ENCODE data around the gene PPP1R3E. TPM values are rescaled to one million over a fixed set of nuclear protein-coding genes. Genes with fewer than 3 reads are reported as not detected.

Gene PPP1R3E
- total and polyA plus RNA-seq, 2 of the 13 experiments (the other 11 are each of a cell fraction or from before 2014, with no cell fraction given): 16.5 to 26.5 TPM

DNA sequence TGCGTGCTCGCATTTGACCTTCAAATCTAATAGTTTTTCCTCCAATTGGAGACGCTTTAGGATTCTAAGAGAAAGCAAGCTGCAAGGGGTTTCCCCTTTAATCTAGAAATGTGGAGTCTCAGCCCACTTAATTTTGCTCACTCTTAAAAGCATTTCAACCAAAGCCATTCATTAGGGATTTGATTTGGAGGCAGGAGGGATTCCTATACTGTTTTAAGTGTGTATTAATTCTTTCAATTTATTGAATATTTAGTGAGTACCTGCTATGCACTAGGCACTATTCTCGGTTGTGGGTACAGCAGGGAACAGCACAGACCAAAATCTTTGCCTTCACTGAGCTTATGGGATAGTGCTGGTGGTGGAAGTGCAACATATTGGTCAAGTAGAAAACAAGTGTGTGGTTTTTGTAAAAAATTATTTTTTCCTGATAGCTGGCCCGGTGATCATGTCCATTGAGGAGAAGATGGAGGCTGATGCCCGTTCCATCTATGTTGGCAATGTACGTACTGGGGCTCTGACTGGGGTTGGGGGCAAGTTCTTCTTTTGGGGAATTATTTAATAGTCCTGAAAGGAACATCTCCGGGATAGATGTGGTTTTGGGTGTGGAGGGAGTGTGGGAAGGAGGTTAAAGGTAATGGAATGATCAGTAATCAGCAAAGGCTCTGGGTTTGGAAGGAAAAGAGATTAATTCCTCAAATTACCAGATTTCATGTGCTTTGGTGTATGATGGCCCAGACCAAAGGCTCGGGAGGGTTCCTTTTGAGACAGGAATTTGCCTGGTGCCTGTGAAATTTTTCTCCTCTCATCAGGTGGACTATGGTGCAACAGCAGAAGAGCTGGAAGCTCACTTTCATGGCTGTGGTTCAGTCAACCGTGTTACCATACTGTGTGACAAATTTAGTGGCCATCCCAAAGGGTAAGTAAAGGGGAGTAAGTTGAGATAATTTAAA lies 20.2 kb upstream of the PPP1R3E start (continued):
- TF ChIP-seq ZSCAN25 (CRISPR knock-in tag; IDR thresholded peaks at IDR 0.05) (no peak), MEIS1 (CRISPR knock-in tag; IDR thresholded peaks at IDR 0.05; ENCODE audit: borderline replicate concordance) (peak; percentile 24; the same call in 1 of the 2 replicates), RAD21 (CRISPR knock-in tag; IDR thresholded peaks at IDR 0.05) (peak; percentile 29; the same call in 1 of the 2 replicates), U2AF1 (optimal IDR thresholded peaks at IDR 0.05; ENCODE audit: low read depth, low read length) (peak; percentile 28), ZNF225 (CRISPR knock-in tag; IDR thresholded peaks at IDR 0.05) (no peak), SMAD1 (CRISPR knock-in tag; IDR thresholded peaks at IDR 0.05; ENCODE audit: borderline replicate concordance, low read depth) (no peak), RFX3 (CRISPR knock-in tag; IDR thresholded peaks at IDR 0.05) (no peak), SMYD3 (CRISPR knock-in tag; IDR thresholded peaks at IDR 0.05) (no peak), CEBPG (CRISPR knock-in tag; IDR thresholded peaks at IDR 0.05) (0 out of 2 replicates have a peak, but pooled peaks have one; percentile 26), NKX3-1 (CRISPR knock-in tag; IDR thresholded peaks at IDR 0.05) (peak; percentile 86; the same call in 1 of the 2 replicates), BRCA1 (CRISPR knock-in tag; IDR thresholded peaks at IDR 0.05) (peak; percentile 65; the same call in 1 of the 2 replicates), ZNF329 (CRISPR knock-in tag; IDR thresholded peaks at IDR 0.05; ENCODE audit: low read depth) (0 out of 2 replicates have a peak, but pooled peaks have one; percentile 27), ZNF563 (CRISPR knock-in tag; IDR thresholded peaks at IDR 0.05) (0 out of 2 replicates have a peak, but pooled peaks have one; percentile 31), ELF4 (CRISPR knock-in tag; IDR thresholded peaks at IDR 0.05; ENCODE audit: borderline replicate concordance) (peak; percentile 57; the same call in 1 of the 2 replicates), ZNF891 (CRISPR knock-in tag; IDR thresholded peaks at IDR 0.05) (no peak), ZNF567 (CRISPR knock-in tag; IDR thresholded peaks at IDR 0.05; ENCODE audit: borderline replicate concordance) (0 out of 2 replicates have a peak, but pooled peaks have one; percentile 30), POLR2A (IDR thresholded peaks at IDR 0.05; ENCODE audit: insufficient read depth in 1 of 2, low read depth in 2 of 2, low read length in 2 of 2) (peak in 1 of 2 experiments; percentile 40; a peak in 2 of 4 replicates), ETV5 (CRISPR knock-in tag; IDR thresholded peaks at IDR 0.05; ENCODE audit: borderline replicate concordance) (no peak)
- TF ChIP-seq, protein P1, sequence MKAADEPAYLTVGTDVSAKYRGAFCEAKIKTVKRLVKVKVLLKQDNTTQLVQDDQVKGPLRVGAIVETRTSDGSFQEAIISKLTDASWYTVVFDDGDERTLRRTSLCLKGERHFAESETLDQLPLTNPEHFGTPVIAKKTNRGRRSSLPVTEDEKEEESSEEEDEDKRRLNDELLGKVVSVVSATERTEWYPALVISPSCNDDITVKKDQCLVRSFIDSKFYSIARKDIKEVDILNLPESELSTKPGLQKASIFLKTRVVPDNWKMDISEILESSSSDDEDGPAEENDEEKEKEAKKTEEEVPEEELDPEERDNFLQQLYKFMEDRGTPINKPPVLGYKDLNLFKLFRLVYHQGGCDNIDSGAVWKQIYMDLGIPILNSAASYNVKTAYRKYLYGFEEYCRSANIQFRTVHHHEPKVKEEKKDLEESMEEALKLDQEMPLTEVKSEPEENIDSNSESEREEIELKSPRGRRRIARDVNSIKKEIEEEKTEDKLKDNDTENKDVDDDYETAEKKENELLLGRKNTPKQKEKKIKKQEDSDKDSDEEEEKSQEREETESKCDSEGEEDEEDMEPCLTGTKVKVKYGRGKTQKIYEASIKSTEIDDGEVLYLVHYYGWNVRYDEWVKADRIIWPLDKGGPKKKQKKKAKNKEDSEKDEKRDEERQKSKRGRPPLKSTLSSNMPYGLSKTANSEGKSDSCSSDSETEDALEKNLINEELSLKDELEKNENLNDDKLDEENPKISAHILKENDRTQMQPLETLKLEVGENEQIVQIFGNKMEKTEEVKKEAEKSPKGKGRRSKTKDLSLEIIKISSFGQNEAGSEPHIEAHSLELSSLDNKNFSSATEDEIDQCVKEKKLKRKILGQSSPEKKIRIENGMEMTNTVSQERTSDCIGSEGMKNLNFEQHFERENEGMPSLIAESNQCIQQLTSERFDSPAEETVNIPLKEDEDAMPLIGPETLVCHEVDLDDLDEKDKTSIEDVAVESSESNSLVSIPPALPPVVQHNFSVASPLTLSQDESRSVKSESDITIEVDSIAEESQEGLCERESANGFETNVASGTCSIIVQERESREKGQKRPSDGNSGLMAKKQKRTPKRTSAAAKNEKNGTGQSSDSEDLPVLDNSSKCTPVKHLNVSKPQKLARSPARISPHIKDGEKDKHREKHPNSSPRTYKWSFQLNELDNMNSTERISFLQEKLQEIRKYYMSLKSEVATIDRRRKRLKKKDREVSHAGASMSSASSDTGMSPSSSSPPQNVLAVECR (CRISPR knock-in tag; IDR thresholded peaks at IDR 0.05; ENCODE audit: borderline replicate concordance): peak; percentile 3; the same call in 1 of the 2 replicates
- TF ChIP-seq, protein P2, sequence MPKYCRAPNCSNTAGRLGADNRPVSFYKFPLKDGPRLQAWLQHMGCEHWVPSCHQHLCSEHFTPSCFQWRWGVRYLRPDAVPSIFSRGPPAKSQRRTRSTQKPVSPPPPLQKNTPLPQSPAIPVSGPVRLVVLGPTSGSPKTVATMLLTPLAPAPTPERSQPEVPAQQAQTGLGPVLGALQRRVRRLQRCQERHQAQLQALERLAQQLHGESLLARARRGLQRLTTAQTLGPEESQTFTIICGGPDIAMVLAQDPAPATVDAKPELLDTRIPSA (CRISPR knock-in tag; IDR thresholded peaks at IDR 0.05; ENCODE audit: borderline replicate concordance): no peak; the same call in 1 of the 2 replicates
